ENCODE data around the gene PLK5.

The PLK5 gene

DNA sequence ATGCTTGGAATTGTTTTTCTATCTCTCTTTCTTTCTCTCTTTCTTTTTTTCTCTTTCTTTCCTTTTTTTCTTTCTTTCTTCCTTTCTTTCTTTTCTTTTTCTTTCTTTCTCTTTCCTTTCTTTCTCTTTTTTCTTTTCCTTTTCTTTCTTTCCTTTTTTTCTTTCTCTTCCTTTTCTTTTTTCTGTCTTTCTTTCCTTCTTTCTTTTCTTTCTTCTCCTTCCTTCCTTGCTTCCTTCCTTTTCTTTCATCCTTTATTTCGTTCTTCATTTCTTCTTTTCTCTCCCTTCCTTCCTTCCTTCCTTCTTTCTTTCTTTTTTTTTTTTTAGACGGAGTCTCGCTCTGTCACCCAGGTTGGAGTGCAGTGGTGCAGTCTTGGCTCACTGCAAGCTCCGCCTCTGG is 46.1 kb downstream of the PLK5 start:
- TF ChIP-seq, protein P1, sequence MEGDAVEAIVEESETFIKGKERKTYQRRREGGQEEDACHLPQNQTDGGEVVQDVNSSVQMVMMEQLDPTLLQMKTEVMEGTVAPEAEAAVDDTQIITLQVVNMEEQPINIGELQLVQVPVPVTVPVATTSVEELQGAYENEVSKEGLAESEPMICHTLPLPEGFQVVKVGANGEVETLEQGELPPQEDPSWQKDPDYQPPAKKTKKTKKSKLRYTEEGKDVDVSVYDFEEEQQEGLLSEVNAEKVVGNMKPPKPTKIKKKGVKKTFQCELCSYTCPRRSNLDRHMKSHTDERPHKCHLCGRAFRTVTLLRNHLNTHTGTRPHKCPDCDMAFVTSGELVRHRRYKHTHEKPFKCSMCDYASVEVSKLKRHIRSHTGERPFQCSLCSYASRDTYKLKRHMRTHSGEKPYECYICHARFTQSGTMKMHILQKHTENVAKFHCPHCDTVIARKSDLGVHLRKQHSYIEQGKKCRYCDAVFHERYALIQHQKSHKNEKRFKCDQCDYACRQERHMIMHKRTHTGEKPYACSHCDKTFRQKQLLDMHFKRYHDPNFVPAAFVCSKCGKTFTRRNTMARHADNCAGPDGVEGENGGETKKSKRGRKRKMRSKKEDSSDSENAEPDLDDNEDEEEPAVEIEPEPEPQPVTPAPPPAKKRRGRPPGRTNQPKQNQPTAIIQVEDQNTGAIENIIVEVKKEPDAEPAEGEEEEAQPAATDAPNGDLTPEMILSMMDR (IDR thresholded peaks at IDR 0.05; ENCODE audit: extremely low read depth, insufficient read depth, missing control alignments), result no peak
- in situ Hi-C loops (cut with MboI; ENCODE audit: low pct_unique_long_range_greater_than_20kb, low sequenced_read_pairs, unreplicated experiment), result no loop called here
- DNase-seq (ENCODE audit: low spot score), result no peak

DNA sequence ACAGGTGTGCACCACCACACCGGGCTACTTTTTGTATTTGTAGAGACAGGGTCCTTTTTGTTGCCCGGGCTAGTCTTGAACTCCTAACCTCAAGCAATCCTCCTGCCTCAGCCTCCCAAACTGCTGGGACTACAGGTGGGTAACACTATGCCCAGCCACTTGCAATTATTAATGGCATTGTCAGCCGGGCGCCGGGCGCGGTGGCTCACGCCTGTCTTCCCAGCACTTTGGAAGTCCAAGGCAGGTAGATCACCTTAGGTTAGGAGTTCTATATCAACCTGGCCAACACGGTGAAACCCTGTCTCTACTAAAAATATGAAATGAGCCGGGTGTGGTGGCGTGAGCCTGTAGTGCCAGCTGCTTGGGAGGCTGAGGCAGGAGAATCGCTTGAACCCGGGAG is 47.0 kb downstream of the PLK5 start:
- DNase-seq (ENCODE audit: low spot score), result no peak
- TF ChIP-seq, protein P1 (IDR thresholded peaks at IDR 0.05; ENCODE audit: extremely low read depth, insufficient read depth, missing control alignments), result no peak
- in situ Hi-C loops (cut with MboI; ENCODE audit: low pct_unique_long_range_greater_than_20kb, low sequenced_read_pairs, unreplicated experiment), result no loop called here

DNA sequence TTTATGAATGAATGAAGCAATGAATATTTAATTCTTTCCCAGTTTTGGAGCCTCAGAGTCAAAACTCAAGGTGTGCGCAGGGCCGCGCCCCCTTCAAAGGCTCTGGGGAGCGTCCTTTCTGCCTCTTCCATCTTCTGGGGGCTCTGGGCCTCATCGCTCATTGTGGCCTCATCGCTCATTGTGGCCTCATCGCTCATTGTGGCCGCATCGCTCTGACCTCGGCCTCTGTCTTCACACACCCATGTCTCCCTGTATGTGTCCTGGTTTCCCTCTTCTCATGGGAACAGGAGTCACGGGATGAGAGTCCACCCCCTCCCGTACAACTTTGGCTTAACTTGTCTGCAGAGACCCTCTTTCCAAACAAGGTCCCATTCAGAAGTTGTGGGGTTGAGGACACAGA is 47.5 kb downstream of the PLK5 start:
- DNase-seq (ENCODE audit: low spot score), result no peak
- TF ChIP-seq, protein P1 (IDR thresholded peaks at IDR 0.05; ENCODE audit: extremely low read depth, insufficient read depth, missing control alignments), result no peak
- in situ Hi-C loops (cut with MboI; ENCODE audit: low pct_unique_long_range_greater_than_20kb, low sequenced_read_pairs, unreplicated experiment), result no loop called here

DNA sequence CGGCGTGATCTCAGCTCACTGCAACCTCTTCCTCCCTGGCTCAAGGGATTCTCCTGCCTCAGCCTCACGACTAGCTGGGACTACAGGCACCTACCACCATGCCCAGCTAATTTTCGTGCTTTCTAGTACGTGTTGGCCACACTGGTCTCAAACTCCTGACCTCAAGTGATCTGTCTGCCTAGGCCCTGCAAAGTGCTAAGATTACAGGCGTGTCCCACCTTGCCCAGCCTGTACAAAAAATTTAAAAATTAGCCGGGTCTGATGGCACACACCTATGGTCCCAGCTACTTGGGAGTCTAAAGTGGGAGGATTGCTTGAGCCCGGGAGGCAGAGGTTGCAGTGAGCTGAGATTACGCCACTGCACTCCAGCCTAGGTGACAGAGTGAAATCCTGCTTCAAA is 48.9 kb downstream of the PLK5 start:
- DNase-seq (ENCODE audit: low spot score), result no peak
- TF ChIP-seq, protein P1 (IDR thresholded peaks at IDR 0.05; ENCODE audit: extremely low read depth, insufficient read depth, missing control alignments), result no peak
- in situ Hi-C loops (cut with MboI; ENCODE audit: low pct_unique_long_range_greater_than_20kb, low sequenced_read_pairs, unreplicated experiment), result no loop called here

DNA sequence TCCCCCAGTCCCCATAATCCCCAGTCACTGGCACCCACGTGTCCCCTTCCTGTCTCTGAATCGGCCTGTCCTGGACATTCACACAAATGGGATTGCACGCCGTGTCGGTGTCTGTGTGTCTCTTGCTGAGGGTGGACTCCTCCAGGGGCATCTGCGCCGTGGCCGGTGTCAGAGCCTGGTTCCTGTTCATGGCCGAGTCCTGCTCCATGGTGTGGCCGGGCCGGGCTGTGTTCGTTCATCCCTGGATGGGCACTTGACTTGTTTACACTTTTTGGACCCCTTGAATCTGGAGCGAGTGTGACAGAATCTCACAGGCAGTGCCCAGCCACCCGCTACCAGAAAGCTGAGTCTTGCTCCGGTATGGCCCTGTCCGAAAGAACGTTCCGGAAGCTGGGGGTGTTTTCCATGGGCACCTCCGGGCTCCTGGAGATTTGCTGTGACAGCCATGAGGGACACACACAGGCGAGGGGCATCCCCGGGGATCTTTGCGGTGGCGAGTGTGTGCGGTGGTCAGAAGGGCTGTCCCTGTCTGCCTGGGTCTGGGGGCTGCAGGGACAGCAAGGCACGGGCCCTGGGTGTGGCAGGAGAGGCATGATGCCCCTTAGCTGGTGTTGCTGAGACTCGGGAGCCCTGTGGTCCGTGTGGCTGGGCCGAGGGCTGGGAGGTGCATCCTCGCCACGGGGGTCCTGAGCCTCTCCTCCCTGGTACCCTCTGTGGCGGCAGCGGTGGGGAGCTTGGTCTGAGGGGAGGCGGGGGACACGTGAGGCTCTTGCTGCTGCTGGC is 50.7 kb downstream of the PLK5 start:
- in situ Hi-C loops (cut with MboI; ENCODE audit: low pct_unique_long_range_greater_than_20kb, low sequenced_read_pairs, unreplicated experiment), result no loop called here
- TF ChIP-seq, protein P1 (IDR thresholded peaks at IDR 0.05; ENCODE audit: extremely low read depth, insufficient read depth, missing control alignments), result no peak
- no peak for DNase-seq (ENCODE audit: low spot score)

DNA sequence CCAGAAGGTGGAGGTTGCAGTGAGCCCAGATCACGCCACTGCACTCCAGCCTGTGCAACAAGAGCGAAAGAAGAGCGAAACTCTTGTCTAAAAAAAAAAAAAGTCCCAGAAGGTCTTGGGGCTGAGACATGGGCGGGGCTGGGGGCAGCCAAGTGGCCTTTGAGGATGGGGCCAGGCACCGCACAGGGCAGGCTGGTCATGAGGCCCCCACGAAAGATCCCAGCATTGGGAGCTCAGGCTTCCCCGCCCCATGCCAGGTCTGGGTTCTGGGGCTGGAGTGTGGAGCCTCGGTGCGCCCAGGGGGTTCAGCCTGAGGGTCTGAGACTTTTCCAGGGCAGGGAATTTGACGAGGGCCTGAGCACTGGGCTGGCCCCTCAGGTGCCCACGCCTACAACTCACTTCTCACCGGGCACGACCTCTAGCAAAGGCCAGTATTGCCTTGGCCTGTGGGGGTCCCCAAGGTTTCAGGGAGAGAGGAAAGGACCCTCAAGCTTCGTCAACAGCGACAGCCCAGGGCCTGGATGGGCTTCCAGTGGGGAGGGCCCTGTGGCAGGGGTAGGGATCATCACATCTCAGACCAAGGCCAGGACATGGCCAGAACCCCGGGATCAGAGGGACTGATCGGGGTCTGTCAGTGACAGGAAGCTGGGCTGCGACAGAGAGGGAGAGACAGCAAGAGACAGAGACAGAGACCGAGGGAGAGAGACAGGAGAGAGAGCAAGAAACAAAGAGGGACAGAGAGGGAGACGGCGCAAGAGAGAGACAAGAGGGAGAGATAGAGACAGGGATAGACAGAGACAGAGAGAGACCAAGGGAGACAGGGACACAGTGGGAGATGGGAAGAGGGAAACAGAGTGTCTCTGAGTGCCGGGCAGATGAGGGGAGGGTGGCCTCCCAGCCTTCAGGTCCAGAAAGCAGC is 51.7 kb downstream of the PLK5 start:
- no peak for DNase-seq (ENCODE audit: low spot score)
- TF ChIP-seq, protein P1 (IDR thresholded peaks at IDR 0.05; ENCODE audit: extremely low read depth, insufficient read depth, missing control alignments), result no peak
- in situ Hi-C loops (cut with MboI; ENCODE audit: low pct_unique_long_range_greater_than_20kb, low sequenced_read_pairs, unreplicated experiment), result no loop called here

Measured in GM13977 (cell line).